Measurements from ENCODE around the gene ZNF436.
"Not testable (repeated sequence)": the region's sequence is repeated elsewhere in the genome, so short reads cannot be mapped to it uniquely, and the experiment has no call there.

ZNF436 gene

GRCh38 chr1:23376890-23377811 is 7.5 kb upstream of the ZNF436 start:
- no peak for TF ChIP-seq CTCF (IDR thresholded peaks at IDR 0.05; ENCODE audit: control extremely low read depth, extremely low read depth, low read depth, missing control alignments)
- ChIA-PET POLR2A (interaction anchor here (0.7 kb wide), 2 partner anchors 9 to 162 kb away, joined by 4 to 6 read pairs; no protein-coding TSS in a partner anchor), CTCF (interaction anchor here (1.2 to 1.7 kb wide), 2 partner anchors 10 to 17 kb away, joined by 3 to 4 read pairs; no protein-coding TSS in a partner anchor)
- no peak for DNase-seq (ENCODE audit: extremely low spot score)

- DNase-seq (ENCODE audit: extremely low spot score); POLR2A ChIA-PET; CTCF ChIA-PET: not testable (repeated sequence)
Observed at GRCh38 chr1:23374079-23374735, 4.6 kb upstream of the ZNF436 start.

GRCh38 chr1:23371987-23372880 is 2.6 kb upstream of the ZNF436 start:
- CTCF ChIA-PET, result interaction anchor here (0.8 kb wide), 1 partner anchor 32 kb away, joined by 3 read pairs; no protein-coding TSS in a partner anchor
- POLR2A ChIA-PET, result no interaction called here

GRCh38 chr1:23370709-23371584 is 1.3 kb upstream of the ZNF436 start:
- TF ChIP-seq CTCF (IDR thresholded peaks at IDR 0.05; ENCODE audit: control extremely low read depth, extremely low read depth, low read depth, missing control alignments), result no peak
- DNase-seq (ENCODE audit: extremely low spot score), result no peak
- CTCF ChIA-PET, result interaction anchor here (1.2 kb wide), 1 partner anchor 14 kb away, joined by 3 read pairs; no protein-coding TSS in a partner anchor
- POLR2A ChIA-PET, result no interaction called here

More at GRCh38 chr1:23371987-23372880, 2.6 kb upstream of the ZNF436 start:
- no peak for TF ChIP-seq CTCF (IDR thresholded peaks at IDR 0.05; ENCODE audit: control extremely low read depth, extremely low read depth, low read depth, missing control alignments)
- DNase-seq (ENCODE audit: extremely low spot score), result no peak

- ChIA-PET POLR2A (no interaction called here), CTCF (interaction anchor here (1.2 kb wide), 1 partner anchor 13 kb away, joined by 3 read pairs; no protein-coding TSS in a partner anchor)
- DNase-seq (ENCODE audit: extremely low spot score), result no peak
- TF ChIP-seq CTCF (IDR thresholded peaks at IDR 0.05; ENCODE audit: control extremely low read depth, extremely low read depth, low read depth, missing control alignments), result no peak
Observed at GRCh38 chr1:23370330-23370708, 683 bp upstream of the ZNF436 start.
